Measurements from ENCODE around the gene CDHR4. TPM values are rescaled to one million over a fixed set of nuclear protein-coding genes. Genes with fewer than 3 reads are reported as not detected.
"Not testable (repeated sequence)": the region's sequence is repeated elsewhere in the genome, so short reads cannot be mapped to it uniquely, and the experiment has no call there.

The CDHR4 gene
- total RNA-seq, 1 experiment from 2014 or later = not detected

GRCh38 chr3:49750056-49750455, 49.6 kb downstream of the CDHR4 start:
- Histone ChIP-seq H4K20me1 (ENCODE audit: low read length) (peaks cover 7% of the 10 kb centered on the region), H3K27ac (ENCODE audit: low read length) (no peak overlapping the region), H3K4me3 (ENCODE audit: low read length) (no peak overlapping the region), H3K9ac (ENCODE audit: low read length) (no peak overlapping the region), H2AFZ (ENCODE audit: low read length) (no peak overlapping the region), H3K9me3 (ENCODE audit: low read length) (no peaks in the 10 kb centered on the region), H3K4me2 (ENCODE audit: low read length) (no peak overlapping the region), H3K4me1 (ENCODE audit: insufficient read depth, low read length) (peaks cover 4% of the 10 kb centered on the region), H3K36me3 (ENCODE audit: low read depth, low read length) (peaks cover 6% of the 10 kb centered on the region; the same call in 1 of the 2 replicates), H3K9me2 (replicated peaks; ENCODE audit: low read length) (no peaks in the 10 kb centered on the region), H3K79me2 (ENCODE audit: low read length) (peaks cover 36% of the 10 kb centered on the region), H3F3A (ENCODE audit: low read length, unreplicated experiment) (no peaks in the 10 kb centered on the region), H3K27me3 (ENCODE audit: low read length) (no peaks in the 10 kb centered on the region)
- TF ChIP-seq EZH2 (IDR thresholded peaks at IDR 0.05; ENCODE audit: low read length, unreplicated experiment) (no peak), EZH2phosphoT487 (IDR thresholded peaks at IDR 0.05; ENCODE audit: borderline replicate concordance, low read length) (no peak), CTCF (conservative IDR thresholded peaks at IDR 0.05; ENCODE audit: low read depth, low read length) (no peak)
- POLR2A ChIA-PET (ENCODE audit: unreplicated experiment) = no interaction called here
- ATAC-seq = no peak
- intact Hi-C loops (cut with micrococcal nuclease) = no loop called here
- BruUV-seq (replicated peaks) = no TSS peak
- CTCF ChIA-PET = no interaction called here
- no peak for DNase-seq

- H3K9me3 ChIP-seq (ENCODE audit: low read length); POLR2A ChIA-PET (ENCODE audit: unreplicated experiment); H3K9ac ChIP-seq (ENCODE audit: low read length); H2AFZ ChIP-seq (ENCODE audit: low read length); DNase-seq; H3K27ac ChIP-seq (ENCODE audit: low read length); H3K36me3 ChIP-seq (ENCODE audit: low read depth, low read length); H3F3A ChIP-seq (ENCODE audit: low read length, unreplicated experiment); H3K4me2 ChIP-seq (ENCODE audit: low read length); BruUV-seq (replicated peaks); H3K27me3 ChIP-seq (ENCODE audit: low read length); H3K4me1 ChIP-seq (ENCODE audit: insufficient read depth, low read length); H3K9me2 ChIP-seq (replicated peaks; ENCODE audit: low read length); H3K4me3 ChIP-seq (ENCODE audit: low read length); ATAC-seq; CTCF ChIA-PET; intact Hi-C loops (cut with micrococcal nuclease): not testable (repeated sequence)
- Histone ChIP-seq H4K20me1 (ENCODE audit: low read length) (peaks cover 15% of the 10 kb centered on the region), H3K79me2 (ENCODE audit: low read length) (peaks cover 32% of the 10 kb centered on the region)
Observed at GRCh38 chr3:49748874-49749273, 50.8 kb downstream of the CDHR4 start.

- H2AFZ ChIP-seq (ENCODE audit: low read length) = no peak overlapping the region
- TF ChIP-seq EZH2 (IDR thresholded peaks at IDR 0.05; ENCODE audit: low read length, unreplicated experiment) (no peak), CTCF (conservative IDR thresholded peaks at IDR 0.05; ENCODE audit: low read depth, low read length) (no peak), EZH2phosphoT487 (IDR thresholded peaks at IDR 0.05; ENCODE audit: borderline replicate concordance, low read length) (no peak)
- ATAC-seq = 0 out of 2 replicates have a peak, but pooled peaks have one; percentile 15
- no peaks in the 10 kb centered on the region for H3K9me2 ChIP-seq (replicated peaks; ENCODE audit: low read length)
- H3K4me2 ChIP-seq (ENCODE audit: low read length) = no peak overlapping the region
- H4K20me1 ChIP-seq (ENCODE audit: low read length) = peaks cover 15% of the 10 kb centered on the region
- POLR2A ChIA-PET (ENCODE audit: unreplicated experiment) = no interaction called here
- BruUV-seq (replicated peaks) = no TSS peak
- no peaks in the 10 kb centered on the region for H3K9me3 ChIP-seq (ENCODE audit: low read length)
- DNase-seq = peak; percentile 17
- CTCF ChIA-PET = no interaction called here
- H3K27me3 ChIP-seq (ENCODE audit: low read length) = no peaks in the 10 kb centered on the region
- H3K27ac ChIP-seq (ENCODE audit: low read length) = no peak overlapping the region
- peaks cover 6% of the 10 kb centered on the region; the same call in 1 of the 2 replicates for H3K36me3 ChIP-seq (ENCODE audit: low read depth, low read length)
- peaks cover 23% of the 10 kb centered on the region for H3K79me2 ChIP-seq (ENCODE audit: low read length)
- no peak overlapping the region for H3K4me3 ChIP-seq (ENCODE audit: low read length)
- H3K9ac ChIP-seq (ENCODE audit: low read length) = no peak overlapping the region
- peaks cover 4% of the 10 kb centered on the region for H3K4me1 ChIP-seq (ENCODE audit: insufficient read depth, low read length)
- intact Hi-C loops (cut with micrococcal nuclease) = no loop called here
- H3F3A ChIP-seq (ENCODE audit: low read length, unreplicated experiment) = no peaks in the 10 kb centered on the region
Observed at GRCh38 chr3:49747792-49748480, 51.7 kb downstream of the CDHR4 start.
